Common myeloid progenitor, CD34-positive (primary cell): ENCODE results near the gene LAP3.

ENCODE experiments used
- CTCF ChIA-PET: fragments of 350-600 bp; sonication (Branson Sonifier 250); formaldehyde crosslinking; loops from one replicate; lab custom pipeline; 2021; ENCODE audit warnings: antibody characterized with exemption; lab: Charles Lee
- POLR2A ChIA-PET: fragments of 350-600 bp; sonication (Branson Sonifier 250); formaldehyde crosslinking; loops from one replicate; lab custom pipeline; 2021; ENCODE audit warnings: antibody characterized with exemption; lab: Charles Lee
- DNase-seq, 3 donors: peaks; one replicate each; pipeline versions ENCODE4 v3.0.0 to v3.0.0-alpha.2; 2013
- H3K27ac ChIP-seq, 2 experiments: 1 replicate in 1 of 2; 2 replicates in 1 of 2; pipeline ENCODE4 v1.7.0; 2013; ENCODE audit warnings: inconsistent platforms in 2 of 2, low read length in 2 of 2, mild to moderate bottlenecking in 2 of 2, low read depth in 1 of 2, moderate library complexity in 1 of 2; ENCODE audit not compliant: severe bottlenecking in 2 of 2, insufficient read depth in 1 of 2, poor library complexity in 1 of 2
- H3K27me3 ChIP-seq, 5 experiments: replicated peaks in 2 of 5; 1 replicate in 3 of 5; 2 replicates in 2 of 5; pipeline versions ENCODE4 v1.6.1 to v1.7.0; 2013; ENCODE audit warnings: low read length in 4 of 5, mild to moderate bottlenecking in 2 of 5, moderate library complexity in 2 of 5, inconsistent platforms in 1 of 5; ENCODE audit not compliant: insufficient read depth in 5 of 5, control insufficient read depth in 4 of 5
- H3K36me3 ChIP-seq, 4 experiments: 1 replicate in 2 of 4; 2 replicates in 2 of 4; pipeline versions ENCODE4 v1.6.1 to v1.7.0; 2013; ENCODE audit warnings: low read length in 3 of 4, control low read depth in 1 of 4, mild to moderate bottlenecking in 1 of 4; ENCODE audit not compliant: control insufficient read depth in 4 of 4, insufficient read depth in 4 of 4
- H3K4me1 ChIP-seq, 4 experiments: 1 replicate in 3 of 4; 2 replicates in 1 of 4; pipeline versions ENCODE4 v1.6.1 to v1.7.1; 2013; ENCODE audit warnings: low read length in 3 of 4, mild to moderate bottlenecking in 3 of 4, control low read depth in 1 of 4, inconsistent platforms in 1 of 4, moderate library complexity in 1 of 4; ENCODE audit not compliant: control insufficient read depth in 4 of 4, insufficient read depth in 4 of 4; ENCODE audit errors: control extremely low read depth in 1 of 4
- H3K4me3 ChIP-seq, 7 experiments: 1 replicate in 4 of 7; 2 replicates in 3 of 7; pipeline versions ENCODE4 v1.5.1 to v1.7.0; 2013; ENCODE audit warnings: mild to moderate bottlenecking in 7 of 7, low read length in 6 of 7, moderate library complexity in 6 of 7, inconsistent platforms in 2 of 7, low read depth in 2 of 7, control low read depth in 1 of 7; ENCODE audit not compliant: insufficient read depth in 4 of 7, control insufficient read depth in 1 of 7; ENCODE audit errors: extremely low read depth in 1 of 7
- H3K9me3 ChIP-seq, 5 experiments: 1 replicate in 4 of 5; 2 replicates in 1 of 5; pipeline versions ENCODE4 v1.6.1 to v1.7.1; 2013; ENCODE audit warnings: low read length in 4 of 5, mild to moderate bottlenecking in 2 of 5, inconsistent platforms in 1 of 5, low read depth in 1 of 5, moderate library complexity in 1 of 5; ENCODE audit not compliant: control insufficient read depth in 4 of 5, insufficient read depth in 2 of 5; ENCODE audit errors: control extremely low read depth in 1 of 5
- WGBS: methylation state at CpG from one replicate; pipeline ENCODE4 v1.1.5; 2013; ENCODE audit not compliant: insufficient coverage; 5-methylcytosine and 5-hydroxymethylcytosine counted together

Gene LAP3

GRCh38 chr4:17642398-17642783 is 65.4 kb downstream of the LAP3 start:
- H3K9me3 ChIP-seq, result peaks cover 0 to 3% (median 0%) of the 10 kb centered on the region in 5 experiments
- no peak overlapping the region for H3K4me3 ChIP-seq
- no peak overlapping the region for H3K27ac ChIP-seq
- DNase-seq, result no peak
- H3K27me3 ChIP-seq, result no peaks in the 10 kb centered on the region
- no peaks in the 10 kb centered on the region for H3K4me1 ChIP-seq
- ChIA-PET POLR2A (no interaction called here), CTCF (interaction anchor here (0.7 kb wide), 1 partner anchor 95 kb away, joined by 3 read pairs; no protein-coding TSS in a partner anchor)
- H3K36me3 ChIP-seq, result peaks cover 0 to 10% (median 3%) of the 10 kb centered on the region in 4 experiments
- WGBS, result 100% methylated on average over 1 of the region's 1 CpG

DNA sequence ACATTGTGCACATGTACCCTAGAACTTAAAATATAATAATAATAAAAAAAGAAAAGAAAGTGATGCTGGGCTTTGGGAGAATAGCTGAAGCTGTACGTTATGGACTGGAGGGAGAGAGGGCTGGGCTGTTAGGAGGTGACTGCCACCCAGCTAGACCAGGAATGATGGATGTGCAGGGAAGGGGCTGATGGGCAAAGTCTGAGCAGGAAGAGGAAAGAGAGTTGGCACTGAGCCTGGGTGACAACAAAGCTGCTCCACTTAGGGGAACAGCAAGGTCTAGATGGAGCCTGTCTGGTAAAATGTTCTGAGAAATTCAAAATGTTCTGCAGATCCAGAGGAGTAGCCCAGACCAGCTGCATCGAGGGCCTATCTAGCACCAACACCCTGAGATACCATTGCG is 69.7 kb downstream of the LAP3 start:
- Histone ChIP-seq H3K9me3 (peaks cover 0 to 3% (median 0%) of the 10 kb centered on the region in 5 experiments), H3K4me3 (no peak overlapping the region), H3K27ac (no peak overlapping the region), H3K27me3 (no peaks in the 10 kb centered on the region), H3K4me1 (no peaks in the 10 kb centered on the region), H3K36me3 (no peaks in the 10 kb centered on the region)
- no peak for DNase-seq
- WGBS, result 71% methylated on average over 3 of the region's 3 CpGs
- CTCF ChIA-PET, result no interaction called here
- POLR2A ChIA-PET, result no interaction called here

GRCh38 chr4:17647176-17647806 is 70.3 kb downstream of the LAP3 start:
- H3K4me3 ChIP-seq, result no peak overlapping the region
- 94% methylated on average over 6 of the region's 9 CpGs for WGBS
- H3K9me3 ChIP-seq, result peaks cover 0 to 3% (median 0%) of the 10 kb centered on the region in 5 experiments
- H3K27me3 ChIP-seq, result no peaks in the 10 kb centered on the region
- ChIA-PET CTCF (interaction anchor here (1.5 kb wide), 1 partner anchor 11 kb away, joined by 3 read pairs; no protein-coding TSS in a partner anchor), POLR2A (no interaction called here)
- H3K36me3 ChIP-seq, result no peaks in the 10 kb centered on the region
- no peaks in the 10 kb centered on the region for H3K4me1 ChIP-seq
- no peak overlapping the region for H3K27ac ChIP-seq
- DNase-seq, result no peak

DNA sequence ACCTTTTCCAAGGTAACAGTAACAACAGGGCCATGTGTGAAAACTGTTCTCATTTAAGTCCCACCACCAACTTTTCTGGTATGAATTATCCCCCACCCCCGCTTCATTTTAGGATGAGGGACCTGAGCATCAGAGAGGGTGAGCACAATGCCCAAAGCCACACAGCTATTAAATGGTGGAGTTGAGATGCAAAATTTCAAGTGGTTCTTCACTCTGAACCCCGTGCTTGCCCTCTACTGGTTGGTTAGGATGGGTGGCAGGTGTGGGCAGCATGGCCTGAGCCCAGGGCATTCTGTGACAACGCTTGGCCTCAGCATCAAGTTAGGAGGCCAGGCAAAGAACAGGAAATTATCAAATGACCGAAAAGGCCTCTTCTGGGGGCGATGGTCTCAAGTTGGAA is 70.9 kb downstream of the LAP3 start:
- Histone ChIP-seq H3K4me3 (no peak overlapping the region), H3K9me3 (peaks cover 0 to 1% (median 0%) of the 10 kb centered on the region in 5 experiments), H3K27me3 (no peaks in the 10 kb centered on the region), H3K4me1 (no peaks in the 10 kb centered on the region), H3K27ac (no peak overlapping the region), H3K36me3 (no peaks in the 10 kb centered on the region)
- POLR2A ChIA-PET, result no interaction called here
- CTCF ChIA-PET, result interaction anchor here (1.5 kb wide), 1 partner anchor 12 kb away, joined by 3 read pairs; no protein-coding TSS in a partner anchor
- WGBS, result 93% methylated on average over 4 of the region's 5 CpGs
- peak in 1 of 3 donors; percentile 8 for DNase-seq

DNA sequence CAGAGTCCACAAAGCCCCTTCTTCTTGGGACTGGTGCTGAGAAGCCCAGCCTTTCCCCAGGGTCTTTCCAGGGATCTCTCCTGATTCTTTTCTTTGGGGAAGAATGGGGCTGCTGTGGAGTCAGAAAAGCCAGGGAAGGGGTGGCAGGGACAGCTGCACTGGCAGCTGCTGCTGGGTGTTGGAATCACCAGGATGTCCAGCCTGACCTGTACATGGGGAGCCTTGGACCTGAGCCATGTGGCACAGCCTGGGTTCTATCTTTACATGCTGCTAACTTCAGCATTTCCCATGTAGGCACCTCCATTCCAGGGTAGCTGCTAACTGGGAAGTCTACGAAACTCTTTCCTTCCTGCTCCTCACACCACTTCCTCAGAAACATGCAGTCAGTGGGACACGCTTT is 73.4 kb downstream of the LAP3 start:
- no peaks in the 10 kb centered on the region for H3K36me3 ChIP-seq
- ChIA-PET POLR2A (no interaction called here), CTCF (interaction anchor here (0.7 kb wide), 1 partner anchor 14 kb away, joined by 3 read pairs; no protein-coding TSS in a partner anchor)
- H3K4me3 ChIP-seq, result no peak overlapping the region
- H3K4me1 ChIP-seq, result no peaks in the 10 kb centered on the region
- WGBS, result 86% methylated on average over 1 of the region's 2 CpGs
- DNase-seq, result no peak
- H3K9me3 ChIP-seq, result no peaks in the 10 kb centered on the region
- no peak overlapping the region for H3K27ac ChIP-seq
- no peaks in the 10 kb centered on the region for H3K27me3 ChIP-seq

DNA sequence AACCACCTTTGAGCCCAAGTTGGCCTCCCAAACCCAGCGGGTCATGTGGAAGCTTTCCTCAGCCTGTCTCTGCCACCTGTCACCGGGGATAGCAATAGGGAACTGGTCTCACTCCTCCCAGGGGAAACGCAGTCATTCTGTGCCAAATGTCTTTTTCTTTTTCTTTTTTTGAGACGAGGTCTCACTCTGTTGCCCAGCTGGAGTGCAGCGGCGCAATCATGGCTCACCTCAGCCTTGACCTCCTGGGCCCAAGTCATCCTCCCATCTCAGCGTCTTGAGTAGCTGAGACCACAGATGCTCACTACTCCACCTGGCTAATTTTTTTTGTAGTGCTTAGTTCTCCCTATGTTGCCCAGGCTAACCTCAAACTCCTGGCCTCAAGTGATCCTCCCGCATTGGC is 77.7 kb downstream of the LAP3 start:
- Histone ChIP-seq H3K4me3 (no peak overlapping the region), H3K36me3 (no peaks in the 10 kb centered on the region), H3K27ac (no peak overlapping the region), H3K9me3 (no peaks in the 10 kb centered on the region), H3K4me1 (no peaks in the 10 kb centered on the region), H3K27me3 (no peaks in the 10 kb centered on the region)
- 74% methylated on average over 5 of the region's 8 CpGs for WGBS
- ChIA-PET POLR2A (no interaction called here), CTCF (no interaction called here)
- DNase-seq, result no peak

DNA sequence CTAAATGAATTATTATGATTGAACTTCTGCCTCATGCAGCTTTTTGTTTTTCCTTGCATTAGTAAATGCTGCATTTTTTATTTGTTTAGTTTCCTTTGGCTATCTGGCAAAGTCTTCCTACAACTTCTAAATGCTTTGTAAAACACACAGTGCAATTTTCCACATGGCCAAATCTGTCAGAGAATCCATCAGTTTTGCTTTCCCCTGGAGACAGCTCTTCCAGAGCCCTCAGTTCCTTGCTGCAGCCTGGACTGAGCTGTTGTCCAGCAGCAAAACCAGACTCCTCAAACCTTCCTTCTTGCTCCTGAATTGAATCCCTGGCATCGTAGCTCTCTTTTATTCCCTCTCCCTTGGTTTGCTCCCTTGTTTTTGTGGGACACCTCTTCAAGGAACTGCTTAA is 80.1 kb downstream of the LAP3 start:
- no peaks in the 10 kb centered on the region for H3K4me1 ChIP-seq
- ChIA-PET CTCF (no interaction called here), POLR2A (interaction anchor here (0.6 kb wide), 1 partner anchor 82 kb away, joined by 3 read pairs; no protein-coding TSS in a partner anchor)
- DNase-seq, result no peak
- WGBS, result 100% methylated on average over 1 of the region's 1 CpG
- no peaks in the 10 kb centered on the region for H3K27me3 ChIP-seq
- no peak overlapping the region for H3K4me3 ChIP-seq
- H3K9me3 ChIP-seq, result no peaks in the 10 kb centered on the region
- H3K27ac ChIP-seq, result no peak overlapping the region
- H3K36me3 ChIP-seq, result no peaks in the 10 kb centered on the region
